ENCODE measurements around the gene DCAF5.

The DCAF5 gene

GRCh38 chr14:69006346-69006745 lies 146.6 kb downstream of the DCAF5 start:
- no peaks in the 10 kb centered on the region for H3K9me3 ChIP-seq (ENCODE audit: insufficient read depth, low read depth, low read length)
- H3K27ac ChIP-seq (ENCODE audit: low read length) = no peak overlapping the region
- peaks cover 11% of the 10 kb centered on the region for H3K4me1 ChIP-seq (ENCODE audit: insufficient read depth, low read length)
- no peak overlapping the region for H3K9ac ChIP-seq (ENCODE audit: low read depth, low read length)
- no peaks in the 10 kb centered on the region for H3K27me3 ChIP-seq (ENCODE audit: insufficient read depth, low read length)
- H3K4me3 ChIP-seq (ENCODE audit: low read length) = no peak overlapping the region
- H3K36me3 ChIP-seq (ENCODE audit: insufficient read depth, low read depth, low read length) = no peaks in the 10 kb centered on the region

GRCh38 chr14:69005432-69006148 lies 147.3 kb downstream of the DCAF5 start:
- H3K27ac ChIP-seq (ENCODE audit: low read length) = no peak overlapping the region
- no peaks in the 10 kb centered on the region for H3K36me3 ChIP-seq (ENCODE audit: insufficient read depth, low read depth, low read length)
- no peaks in the 10 kb centered on the region for H3K9me3 ChIP-seq (ENCODE audit: insufficient read depth, low read depth, low read length)
- H3K9ac ChIP-seq (ENCODE audit: low read depth, low read length) = no peak overlapping the region
- no peak overlapping the region for H3K4me3 ChIP-seq (ENCODE audit: low read length)
- peaks cover 11% of the 10 kb centered on the region for H3K4me1 ChIP-seq (ENCODE audit: insufficient read depth, low read length)
- no peaks in the 10 kb centered on the region for H3K27me3 ChIP-seq (ENCODE audit: insufficient read depth, low read length)

GRCh38 chr14:69004731-69005431 lies 148.0 kb downstream of the DCAF5 start:
- Histone ChIP-seq H3K4me3 (ENCODE audit: low read length) (no peak overlapping the region), H3K9me3 (ENCODE audit: insufficient read depth, low read depth, low read length) (no peaks in the 10 kb centered on the region), H3K27ac (ENCODE audit: low read length) (no peak overlapping the region), H3K27me3 (ENCODE audit: insufficient read depth, low read length) (no peaks in the 10 kb centered on the region), H3K36me3 (ENCODE audit: insufficient read depth, low read depth, low read length) (no peaks in the 10 kb centered on the region), H3K9ac (ENCODE audit: low read depth, low read length) (no peak overlapping the region), H3K4me1 (ENCODE audit: insufficient read depth, low read length) (peaks cover 11% of the 10 kb centered on the region)

- Histone ChIP-seq H3K9me3 (ENCODE audit: insufficient read depth, low read depth, low read length) (no peaks in the 10 kb centered on the region), H3K27me3 (ENCODE audit: insufficient read depth, low read length) (no peaks in the 10 kb centered on the region), H3K27ac (ENCODE audit: low read length) (no peak overlapping the region), H3K4me3 (ENCODE audit: low read length) (no peak overlapping the region), H3K36me3 (ENCODE audit: insufficient read depth, low read depth, low read length) (no peaks in the 10 kb centered on the region), H3K9ac (ENCODE audit: low read depth, low read length) (no peak overlapping the region), H3K4me1 (ENCODE audit: insufficient read depth, low read length) (peaks cover 11% of the 10 kb centered on the region)
Observed at GRCh38 chr14:69003626-69004025, 149.3 kb downstream of the DCAF5 start.

- Histone ChIP-seq H3K9me3 (ENCODE audit: insufficient read depth, low read depth, low read length) (no peaks in the 10 kb centered on the region), H3K27ac (ENCODE audit: low read length) (no peak overlapping the region), H3K4me3 (ENCODE audit: low read length) (no peak overlapping the region), H3K27me3 (ENCODE audit: insufficient read depth, low read length) (no peaks in the 10 kb centered on the region), H3K4me1 (ENCODE audit: insufficient read depth, low read length) (peaks cover 17% of the 10 kb centered on the region), H3K9ac (ENCODE audit: low read depth, low read length) (no peak overlapping the region), H3K36me3 (ENCODE audit: insufficient read depth, low read depth, low read length) (no peaks in the 10 kb centered on the region)
Observed at GRCh38 chr14:69002069-69002468, 150.8 kb downstream of the DCAF5 start.

GRCh38 chr14:69001375-69001774 lies 151.5 kb downstream of the DCAF5 start:
- no peaks in the 10 kb centered on the region for H3K27me3 ChIP-seq (ENCODE audit: insufficient read depth, low read length)
- H3K4me1 ChIP-seq (ENCODE audit: insufficient read depth, low read length) = peaks cover 17% of the 10 kb centered on the region
- H3K4me3 ChIP-seq (ENCODE audit: low read length) = no peak overlapping the region
- no peaks in the 10 kb centered on the region for H3K9me3 ChIP-seq (ENCODE audit: insufficient read depth, low read depth, low read length)
- no peak overlapping the region for H3K9ac ChIP-seq (ENCODE audit: low read depth, low read length)
- H3K36me3 ChIP-seq (ENCODE audit: insufficient read depth, low read depth, low read length) = no peaks in the 10 kb centered on the region
- H3K27ac ChIP-seq (ENCODE audit: low read length) = no peak overlapping the region

Measured in iPS-20b (cell line).